HG02885 (cell line): ENCODE data around the gene BASP1.
"Not testable (repeated sequence)": the region's sequence is repeated elsewhere in the genome, so short reads cannot be mapped to it uniquely, and the experiment has no call there.

Experiments used
- ATAC-seq: cut with Tn5 transposase; IDR thresholded peaks from one replicate; pipeline ENCODE4 v1.9.1; 2021; ENCODE audit warnings: mild to moderate bottlenecking; ENCODE audit not compliant: unreplicated experiment, poor library complexity

The BASP1 gene

GRCh38 chr5:17311811-17312210 is 94.4 kb downstream of the BASP1 start:
- ATAC-seq: not testable (repeated sequence)

- ATAC-seq: no peak
These were observed 94.9 kb downstream of the BASP1 start for GRCh38 chr5:17312358-17312757.

GRCh38 chr5:17314907-17315471 is 97.6 kb downstream of the BASP1 start:
- ATAC-seq: no peak

GRCh38 chr5:17315710-17316221 is 98.3 kb downstream of the BASP1 start:
- no peak for ATAC-seq

DNA sequence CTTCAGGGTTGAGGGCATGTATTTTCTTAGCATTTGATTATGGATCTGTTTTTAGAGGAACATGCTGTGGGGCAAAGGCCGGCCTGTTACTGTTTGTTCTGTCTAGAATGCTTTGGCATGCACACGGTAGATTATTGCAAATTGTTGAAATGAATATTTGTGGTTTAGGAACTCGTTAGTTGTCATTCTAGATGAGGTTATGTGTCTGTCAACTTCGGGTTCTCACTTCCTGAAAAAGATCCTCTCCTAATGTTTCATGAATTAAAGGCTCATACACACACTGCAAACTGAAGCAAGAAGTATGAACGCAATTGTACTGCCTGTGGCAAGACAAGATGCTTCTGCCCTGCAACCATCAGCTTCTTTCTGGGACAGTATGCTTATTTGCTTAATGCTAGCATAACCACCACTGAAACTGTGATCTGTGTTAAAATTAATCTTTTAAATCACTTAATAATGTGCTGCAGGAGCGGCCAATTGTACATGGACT is 99.6 kb downstream of the BASP1 start:
- ATAC-seq: peak; percentile 74

- ATAC-seq: peak; percentile 44
These were observed 100.0 kb downstream of the BASP1 start for GRCh38 chr5:17317473-17317872.

GRCh38 chr5:17319095-17319494 is 101.7 kb downstream of the BASP1 start:
- not testable (repeated sequence) for ATAC-seq

DNA sequence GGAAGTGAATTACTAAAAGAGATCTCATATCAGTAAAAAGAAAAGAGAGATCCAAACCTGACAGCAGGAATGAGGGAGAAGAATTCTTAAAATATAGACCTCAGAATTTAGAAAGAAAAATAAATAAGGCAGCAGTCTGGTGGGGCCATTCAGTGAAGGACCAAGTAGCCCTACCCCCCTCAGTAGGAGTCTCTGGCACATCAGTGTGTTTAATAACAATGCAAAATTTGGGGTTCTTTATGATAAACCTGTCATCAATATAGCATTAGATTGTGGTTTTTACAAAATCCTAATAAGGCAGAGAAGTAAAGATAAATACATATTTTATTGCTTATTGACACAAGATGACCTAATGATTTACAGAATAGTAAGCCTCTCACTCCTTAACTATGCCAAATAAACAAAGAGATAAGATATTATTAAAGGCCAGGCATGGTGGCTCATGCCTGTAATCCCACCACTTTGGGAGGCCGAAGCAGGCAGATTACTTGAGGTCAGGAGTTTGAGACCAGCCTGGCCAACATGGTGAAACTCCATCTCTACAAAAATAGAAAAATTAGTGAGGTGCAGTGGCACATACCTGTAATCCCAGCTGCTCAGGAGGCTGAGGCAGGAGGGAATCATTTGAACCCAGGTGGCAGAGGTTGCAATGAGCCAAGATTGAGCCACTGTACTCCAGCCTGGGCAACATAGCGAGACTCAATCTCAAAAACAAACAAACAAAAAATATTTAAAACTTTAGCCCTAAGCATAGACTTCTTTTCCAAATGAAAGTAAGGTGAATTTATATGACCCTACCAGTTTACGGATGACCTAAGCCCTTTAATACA is 108.6 kb downstream of the BASP1 start:
- no peak for ATAC-seq
